Keratinocyte (primary cell): ENCODE results near the gene FES. TPM values are rescaled to one million over a fixed set of nuclear protein-coding genes. Genes with fewer than 3 reads are reported as not detected.
A peak's percentile ranks its signal among the peaks of the same experiment; 100 is the strongest.
"Not testable (repeated sequence)": the region's sequence is repeated elsewhere in the genome, so short reads cannot be mapped to it uniquely, and the experiment has no call there.

Experiments used
- DNase-seq: peaks from one replicate; pipeline ENCODE4 v3.0.0-alpha.2; 2011; ENCODE audit warnings: low read depth, missing footprints, low spot score
- FAIRE-seq: peaks from 2 replicates; lab custom pipeline; 2011; peaks lifted over from hg19 to GRCh38; lab: Jason Lieb, UNC
- H2AFZ ChIP-seq: 2 replicates; pipeline ENCODE4 v1.6.0; 2012; ENCODE audit warnings: low read length, control low read depth, inconsistent platforms; ENCODE audit not compliant: control insufficient read depth
- H3K27ac ChIP-seq: 2 replicates; pipeline ENCODE4 v1.5.1; 2011; ENCODE audit warnings: low read length; ENCODE audit not compliant: control insufficient read depth, insufficient read depth
- H3K27me3 ChIP-seq: 3 replicates; pipeline ENCODE4 v1.6.0; 2011; ENCODE audit warnings: low read length; ENCODE audit not compliant: control insufficient read depth, insufficient read depth; ENCODE audit errors: extremely low read depth
- H3K36me3 ChIP-seq, 2 experiments: 2 replicates in 1 of 2; 3 replicates in 1 of 2; pipeline ENCODE4 v1.5.1; 2011; ENCODE audit warnings: low read length in 2 of 2, mild to moderate bottlenecking in 1 of 2; ENCODE audit not compliant: control insufficient read depth in 2 of 2, insufficient read depth in 2 of 2; ENCODE audit errors: extremely low read depth in 1 of 2
- H3K4me1 ChIP-seq: 3 replicates; pipeline ENCODE4 v1.5.1; 2011; ENCODE audit warnings: low read length; ENCODE audit not compliant: control insufficient read depth, insufficient read depth; ENCODE audit errors: extremely low read depth
- H3K4me2 ChIP-seq: 3 replicates; pipeline ENCODE4 v1.6.0; 2011; ENCODE audit warnings: low read depth, low read length; ENCODE audit not compliant: control insufficient read depth, insufficient read depth; ENCODE audit errors: extremely low read depth
- H3K4me3 ChIP-seq, 3 experiments: fragments of 200-600 bp in 1 of 3; sonication (generic) in 1 of 3; 2 replicates in 2 of 3; 3 replicates in 1 of 3; pipeline ENCODE4 v1.5.1; 2011 to 2016; ENCODE audit warnings: low read length in 3 of 3, mild to moderate bottlenecking in 3 of 3, control low read depth in 2 of 3, inconsistent platforms in 1 of 3, low read depth in 1 of 3, mixed read lengths in 1 of 3, mixed run types in 1 of 3, moderate library complexity in 1 of 3; ENCODE audit not compliant: control insufficient read depth in 2 of 3, insufficient read depth in 2 of 3; ENCODE audit errors: extremely low read depth in 1 of 3
- H3K79me2 ChIP-seq: 2 replicates; pipeline ENCODE4 v1.6.0; 2012; ENCODE audit warnings: low read length; ENCODE audit not compliant: control insufficient read depth, insufficient read depth
- H3K9ac ChIP-seq: 3 replicates; pipeline ENCODE4 v1.6.0; 2011; ENCODE audit warnings: low read length; ENCODE audit not compliant: control insufficient read depth, insufficient read depth; ENCODE audit errors: extremely low read depth
- H3K9me1 ChIP-seq: 3 replicates; pipeline ENCODE4 v1.6.0; 2011; ENCODE audit warnings: low read length; ENCODE audit not compliant: control insufficient read depth, insufficient read depth; ENCODE audit errors: extremely low read depth
- H3K9me3 ChIP-seq: 2 replicates; pipeline ENCODE4 v1.5.1; 2012; ENCODE audit warnings: low read depth, low read length; ENCODE audit not compliant: control insufficient read depth
- H4K20me1 ChIP-seq: 3 replicates; pipeline ENCODE4 v1.6.0; 2011; ENCODE audit warnings: low read length; ENCODE audit not compliant: control insufficient read depth, insufficient read depth; ENCODE audit errors: extremely low read depth
- EZH2 ChIP-seq: IDR thresholded peaks from one replicate; pipeline ENCODE4 v1.6.1; 2012; ENCODE audit warnings: inconsistent platforms, mild to moderate bottlenecking, low read length, moderate library complexity
- dilution Hi-C: fragments of 300-500 bp; cut with MboI; formaldehyde crosslinking; loops from one replicate; pipeline ENCODE4 v1.7.0; 2020; ENCODE audit warnings: low sequenced_read_pairs; ENCODE audit not compliant: extremely low pct_ligation_motif_present
- polyA plus RNA-seq, 5 experiments: library from polyadenylated mRNA; depleted of rRNA in 3 of 5; stranded (reverse) in 3 of 5; stranded (forward) in 1 of 5; unstranded in 1 of 5; fragments of >200 nt; gene quantifications; 1 replicate in 1 of 5; 2 replicates in 3 of 5; 3 replicates in 1 of 5; pipeline versions ENCODE4 v1.2.1 to v1.2.3, GENCODE V29; 2011 to 2012; ENCODE audit warnings: missing spikeins in 2 of 5, low read depth in 1 of 5, low replicate concordance in 1 of 5
- TF ChIP-seq, protein P1 (sequence below), 3 experiments: IDR thresholded peaks in 1 of 3; conservative IDR thresholded peaks in 1 of 3; optimal IDR thresholded peaks in 1 of 3; 2 replicates in 2 of 3; 3 replicates in 1 of 3; pipeline versions ENCODE3 to v1.5.1; 2011; ENCODE audit warnings: low read length in 3 of 3, mild to moderate bottlenecking in 3 of 3, moderate library complexity in 2 of 3, control low read depth in 1 of 3, inconsistent platforms in 1 of 3; ENCODE audit not compliant: insufficient read depth in 2 of 3; ENCODE audit errors: extremely low read depth in 1 of 3

The FES gene
- polyA plus RNA-seq, 1 donor (not counting 4 experiments of a cell fraction or from before 2014, with no cell fraction given): 0.34 TPM

DNA sequence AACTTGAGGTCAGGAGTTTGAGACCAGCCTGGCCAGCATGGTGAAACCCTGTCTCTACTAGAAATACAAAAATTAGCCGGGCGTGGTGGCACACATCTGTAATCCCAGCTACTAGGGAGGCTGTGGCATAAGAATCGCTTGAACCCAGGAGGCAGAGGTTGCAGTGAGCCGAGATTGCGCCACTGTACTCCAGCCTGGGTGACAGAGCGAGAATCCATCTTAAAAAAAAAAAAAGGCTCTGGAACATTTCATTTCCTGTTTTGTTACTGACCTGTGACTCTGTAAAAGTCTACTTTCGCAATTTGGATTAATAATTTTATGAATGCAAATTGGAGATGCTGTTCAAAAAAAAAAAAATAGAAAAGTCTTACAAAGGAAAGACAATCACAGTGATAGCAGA is 43.8 kb downstream of the FES start:
- H3K9ac ChIP-seq, H3K79me2 ChIP-seq, H4K20me1 ChIP-seq, H2AFZ ChIP-seq, H3K27me3 ChIP-seq, H3K36me3 ChIP-seq, H3K4me2 ChIP-seq, H3K4me3 ChIP-seq, dilution Hi-C loops, H3K27ac ChIP-seq, H3K9me1 ChIP-seq, H3K9me3 ChIP-seq, FAIRE-seq, DNase-seq: not testable (repeated sequence)
- peaks cover 20% of the 10 kb centered on the region for H3K4me1 ChIP-seq

DNA sequence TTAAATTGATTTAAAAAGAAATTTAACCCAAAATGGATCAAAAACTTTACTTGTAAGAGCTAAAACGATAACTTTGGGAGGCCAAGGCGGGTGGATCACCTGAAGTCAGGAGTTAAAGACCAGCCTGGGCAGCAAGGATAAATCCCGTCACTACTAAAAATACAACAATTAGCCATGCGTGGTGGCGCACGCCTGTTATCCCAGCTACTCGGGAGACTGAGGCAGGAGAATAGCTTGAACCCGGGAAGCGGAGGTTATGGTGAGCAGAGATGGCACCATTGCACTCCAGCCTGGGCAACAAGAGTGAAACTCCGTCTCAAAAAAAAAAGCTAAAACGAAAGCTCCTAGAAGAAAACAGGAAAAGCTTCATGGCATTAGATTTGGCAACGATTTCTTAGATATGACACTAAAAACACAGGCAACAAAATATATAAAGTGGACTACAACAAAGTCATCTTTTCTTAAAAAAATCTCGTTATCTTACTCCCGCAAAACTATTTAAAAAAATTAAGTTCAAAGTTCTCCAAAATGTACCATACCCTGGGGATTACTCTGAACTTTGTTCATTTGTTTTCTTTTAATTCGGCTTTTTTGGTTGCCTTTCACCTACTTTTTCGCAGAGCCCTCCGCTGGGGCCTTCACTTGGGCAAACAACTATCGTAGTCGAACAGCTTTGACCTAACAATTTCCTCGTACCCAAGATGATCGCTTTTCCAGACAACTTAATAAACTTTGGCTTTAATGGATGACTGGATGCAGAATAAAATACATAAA is 45.1 kb downstream of the FES start:
- H3K9ac ChIP-seq: peak overlapping the region; percentile 83
- peak overlapping the region; percentile 54 to 72 (median 64) for H3K4me3 ChIP-seq
- peak overlapping the region; percentile 90 for H2AFZ ChIP-seq
- H3K9me1 ChIP-seq: no peaks in the 10 kb centered on the region
- H3K9me3 ChIP-seq: no peaks in the 10 kb centered on the region
- no peaks in the 10 kb centered on the region for H4K20me1 ChIP-seq
- peak overlapping the region; percentile 90 for H3K4me2 ChIP-seq
- H3K4me1 ChIP-seq: peaks cover 24% of the 10 kb centered on the region
- H3K27me3 ChIP-seq: no peaks in the 10 kb centered on the region
- H3K36me3 ChIP-seq: no peaks in the 10 kb centered on the region
- H3K79me2 ChIP-seq: no peaks in the 10 kb centered on the region
- dilution Hi-C loops: no loop called here
- no peak for DNase-seq
- peak overlapping the region; percentile 72 for H3K27ac ChIP-seq
- TF ChIP-seq EZH2: no peak
- TF ChIP-seq, protein P1, sequence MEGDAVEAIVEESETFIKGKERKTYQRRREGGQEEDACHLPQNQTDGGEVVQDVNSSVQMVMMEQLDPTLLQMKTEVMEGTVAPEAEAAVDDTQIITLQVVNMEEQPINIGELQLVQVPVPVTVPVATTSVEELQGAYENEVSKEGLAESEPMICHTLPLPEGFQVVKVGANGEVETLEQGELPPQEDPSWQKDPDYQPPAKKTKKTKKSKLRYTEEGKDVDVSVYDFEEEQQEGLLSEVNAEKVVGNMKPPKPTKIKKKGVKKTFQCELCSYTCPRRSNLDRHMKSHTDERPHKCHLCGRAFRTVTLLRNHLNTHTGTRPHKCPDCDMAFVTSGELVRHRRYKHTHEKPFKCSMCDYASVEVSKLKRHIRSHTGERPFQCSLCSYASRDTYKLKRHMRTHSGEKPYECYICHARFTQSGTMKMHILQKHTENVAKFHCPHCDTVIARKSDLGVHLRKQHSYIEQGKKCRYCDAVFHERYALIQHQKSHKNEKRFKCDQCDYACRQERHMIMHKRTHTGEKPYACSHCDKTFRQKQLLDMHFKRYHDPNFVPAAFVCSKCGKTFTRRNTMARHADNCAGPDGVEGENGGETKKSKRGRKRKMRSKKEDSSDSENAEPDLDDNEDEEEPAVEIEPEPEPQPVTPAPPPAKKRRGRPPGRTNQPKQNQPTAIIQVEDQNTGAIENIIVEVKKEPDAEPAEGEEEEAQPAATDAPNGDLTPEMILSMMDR (optimal IDR thresholded peaks at IDR 0.05 in 1 of 3, IDR thresholded peaks at IDR 0.05 in 1 of 3, conservative IDR thresholded peaks at IDR 0.05 in 1 of 3; ENCODE audit: extremely low read depth in 1 of 3, insufficient read depth in 2 of 3, low read length in 3 of 3): no peak
- FAIRE-seq: no peak
